GM21526 (cell line): Measurements from ENCODE around the gene NFATC2.

Experiments used
- ATAC-seq: cut with Tn5 transposase; IDR thresholded peaks from one replicate; pipeline ENCODE4 v1.9.1; 2021; ENCODE audit warnings: moderate library complexity; ENCODE audit not compliant: unreplicated experiment, low FRiP score

Gene NFATC2

GRCh38 chr20:51383891-51384510 is 158.5 kb downstream of the NFATC2 start:
- no peak for ATAC-seq

GRCh38 chr20:51382986-51383821 is 159.3 kb downstream of the NFATC2 start:
- no peak for ATAC-seq

GRCh38 chr20:51382111-51382985 is 160.2 kb downstream of the NFATC2 start:
- no peak for ATAC-seq

GRCh38 chr20:51381557-51381956 is 161.0 kb downstream of the NFATC2 start:
- no peak for ATAC-seq

- peak; percentile 50 for ATAC-seq
These were observed 161.8 kb downstream of the NFATC2 start for GRCh38 chr20:51380401-51381385.

GRCh38 chr20:51379601-51380341 is 162.7 kb downstream of the NFATC2 start:
- no peak for ATAC-seq

GRCh38 chr20:51378171-51378928 is 164.2 kb downstream of the NFATC2 start:
- no peak for ATAC-seq

- ATAC-seq, result no peak
These were observed 165.4 kb downstream of the NFATC2 start for GRCh38 chr20:51377132-51377531.

DNA sequence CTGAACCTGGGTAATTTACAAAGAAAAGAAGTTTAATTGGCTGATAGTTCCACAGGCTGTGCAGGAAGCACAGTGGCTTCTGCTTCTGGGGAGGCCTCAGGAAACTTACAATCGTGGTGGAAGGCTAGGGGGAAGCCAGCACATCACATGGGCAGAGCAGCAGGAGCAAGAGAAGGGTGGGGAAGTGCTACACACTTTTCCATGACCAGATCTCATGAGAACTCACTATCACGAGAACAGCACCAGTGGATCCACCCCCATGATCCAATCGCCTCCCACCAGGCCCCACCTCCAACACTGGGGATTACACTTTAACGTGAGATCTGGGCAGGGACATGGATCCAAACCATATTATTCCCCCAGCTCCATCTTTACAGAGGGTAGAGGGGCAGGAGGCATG is 166.4 kb downstream of the NFATC2 start:
- no peak for ATAC-seq

DNA sequence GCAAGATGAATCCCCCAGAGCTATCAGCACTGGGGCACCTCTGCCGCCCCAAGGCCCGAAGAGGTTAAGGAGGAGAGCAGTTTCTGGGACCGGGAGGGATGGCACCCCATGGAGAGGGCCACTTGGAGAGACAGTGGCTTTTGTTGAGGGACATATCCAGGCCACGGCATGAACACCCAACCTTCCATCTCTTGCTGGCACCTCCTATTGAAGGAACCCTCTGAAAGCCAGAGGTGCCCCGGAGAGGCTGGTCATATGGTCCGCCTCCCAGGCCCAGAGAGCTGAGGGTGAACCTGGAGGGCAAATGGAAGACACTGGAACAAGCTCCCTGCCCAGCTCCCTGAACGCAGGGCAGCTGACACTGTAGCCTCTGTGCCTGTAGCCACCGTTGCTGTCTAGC is 167.0 kb downstream of the NFATC2 start:
- ATAC-seq, result no peak

- no peak for ATAC-seq
These were observed 167.6 kb downstream of the NFATC2 start for GRCh38 chr20:51374961-51375360.

- ATAC-seq, result no peak
These were observed 168.1 kb downstream of the NFATC2 start for GRCh38 chr20:51374456-51374830.

- no peak for ATAC-seq
These were observed 168.6 kb downstream of the NFATC2 start for GRCh38 chr20:51373713-51374455.

- no peak for ATAC-seq
These were observed 169.6 kb downstream of the NFATC2 start for GRCh38 chr20:51372966-51373365.

GRCh38 chr20:51372176-51372803 is 170.2 kb downstream of the NFATC2 start:
- no peak for ATAC-seq

GRCh38 chr20:51371720-51372119 is 170.8 kb downstream of the NFATC2 start:
- ATAC-seq, result no peak

- no peak for ATAC-seq
These were observed 173.0 kb downstream of the NFATC2 start for GRCh38 chr20:51369503-51369902.
